ENCODE results near the gene SOWAHA. TPM values are rescaled to one million over a fixed set of nuclear protein-coding genes. Genes with fewer than 3 reads are reported as not detected.

Gene SOWAHA
- total and polyA plus RNA-seq, 2 of the 4 experiments (the other 2 are of a cell fraction), result 0.03 TPM; not detected in 1

GRCh38 chr5:132774896-132775295, 38.2 kb upstream of the SOWAHA start:
- H4K8ac ChIP-seq (ENCODE audit: low read depth in 2 of 2, low read length in 2 of 2), result no peak overlapping the region
- POLR2A ChIA-PET (ENCODE audit: unreplicated experiment), result no interaction called here
- no peak overlapping the region for H2AFZ ChIP-seq (replicated peaks; ENCODE audit: low read length, poor library complexity)
- no peak overlapping the region for H2BK15ac ChIP-seq (ENCODE audit: low read depth, low read length)
- H4K20me1 ChIP-seq (ENCODE audit: insufficient read depth, low read length), result peaks cover 48% of the 10 kb centered on the region
- no peak for ATAC-seq (ENCODE audit: low read depth)
- H3K4ac ChIP-seq (ENCODE audit: low read depth, low read length), result no peak overlapping the region
- TF ChIP-seq MXI1 (IDR thresholded peaks at IDR 0.05; ENCODE audit: borderline replicate concordance, low read depth, low read length) (no peak), NFE2L2 (IDR thresholded peaks at IDR 0.05; ENCODE audit: low read depth, low read length) (no peak), USF2 (IDR thresholded peaks at IDR 0.05; ENCODE audit: low read depth, low read length) (no peak), CHD1 (IDR thresholded peaks at IDR 0.05; ENCODE audit: low read depth, low read length) (no peak), RAD21 (IDR thresholded peaks at IDR 0.05; ENCODE audit: low read length) (no peak), SMC3 (IDR thresholded peaks at IDR 0.05; ENCODE audit: low read depth, low read length) (no peak), CTCF (conservative IDR thresholded peaks at IDR 0.05; ENCODE audit: low read depth, low read length) (no peak), BHLHE40 (IDR thresholded peaks at IDR 0.05; ENCODE audit: low read depth, low read length) (no peak), MAFK (IDR thresholded peaks at IDR 0.05; ENCODE audit: low read depth, low read length) (no peak), FOS (IDR thresholded peaks at IDR 0.05; ENCODE audit: low read depth, low read length) (no peak), POLR2A (IDR thresholded peaks at IDR 0.05; ENCODE audit: low read depth, low read length) (no peak), RCOR1 (IDR thresholded peaks at IDR 0.05; ENCODE audit: insufficient replicate concordance, low read length) (no peak), ELK1 (IDR thresholded peaks at IDR 0.05; ENCODE audit: borderline replicate concordance, low read depth, low read length) (no peak), CEBPB (IDR thresholded peaks at IDR 0.05; ENCODE audit: low read depth, low read length) (no peak), MAZ (IDR thresholded peaks at IDR 0.05; ENCODE audit: borderline replicate concordance, low read depth, low read length) (no peak), RFX5 (IDR thresholded peaks at IDR 0.05; ENCODE audit: low read depth, low read length) (no peak)
- H3K36me3 ChIP-seq (ENCODE audit: control insufficient read depth, insufficient read depth, low read length), result no peaks in the 10 kb centered on the region
- H3K9me3 ChIP-seq (ENCODE audit: control insufficient read depth, insufficient read depth, low read length), result no peaks in the 10 kb centered on the region
- no peak overlapping the region for H2BK20ac ChIP-seq (ENCODE audit: low read depth, low read length)
- intact Hi-C loops (cut with micrococcal nuclease) (no loop called here), dilution Hi-C loops (cut with HindIII; ENCODE audit: low sequenced_read_pairs, unreplicated experiment) (no loop called here), in situ Hi-C loops (cut with MboI; ENCODE audit: low sequenced_read_pairs) (no loop called here)
- H3K4me1 ChIP-seq (ENCODE audit: control insufficient read depth, insufficient read depth, low read length), result peaks cover 19% of the 10 kb centered on the region
- no peak overlapping the region for H2BK120ac ChIP-seq (ENCODE audit: low read depth, low read length)
- no peak for DNase-seq
- H3K23ac ChIP-seq (ENCODE audit: low read depth, low read length), result peak overlapping the region; percentile 37; the same call in 1 of the 2 replicates
- no peaks in the 10 kb centered on the region for H3K27me3 ChIP-seq (ENCODE audit: control insufficient read depth, insufficient read depth, low read length)
- no peak overlapping the region for H3K4me3 ChIP-seq (ENCODE audit: insufficient read depth, low read depth, low read length)
- 0 out of 2 replicates have a peak overlapping the region, but pooled peaks have one; percentile 18 for H2AK5ac ChIP-seq (ENCODE audit: low read depth, low read length)
- H3K56ac ChIP-seq (ENCODE audit: extremely low read depth, insufficient read depth, low read length), result no peak overlapping the region
- no CpG with 5 or more reads among the region's 5 CpGs for WGBS, 2 experiments (ENCODE audit: extremely low coverage in 2 of 2, insufficient read length in 1 of 2)
- no TSS peak for BruUV-seq (replicated peaks)
- H3K14ac ChIP-seq (replicated peaks; ENCODE audit: low read depth, low read length), result no peak overlapping the region
- H2AK9ac ChIP-seq (replicated peaks; ENCODE audit: low read depth, low read length, poor library complexity), result no peak overlapping the region
- H4K5ac ChIP-seq (ENCODE audit: low read depth, low read length), result no peak overlapping the region
- no peak overlapping the region for H2BK5ac ChIP-seq (ENCODE audit: low read depth, low read length, poor library complexity, severe bottlenecking)
- H3K9me1 ChIP-seq (ENCODE audit: insufficient read depth, low read length), result peaks cover 44% of the 10 kb centered on the region
- no peak overlapping the region for H3K4me2 ChIP-seq (ENCODE audit: low read depth, low read length)
- H4K91ac ChIP-seq (ENCODE audit: insufficient read depth, low read depth, low read length), result no peak overlapping the region
- CTCF ChIA-PET, result interaction anchor here (0.5 to 1.9 kb wide), 4 partner anchors 10 to 1241 kb away, joined by 3 to 6 read pairs (median 4); no protein-coding TSS in a partner anchor
- H3K27ac ChIP-seq (ENCODE audit: insufficient read depth, low read length), result no peak overlapping the region
- H3K79me1 ChIP-seq (ENCODE audit: low read depth in 1 of 2, low read length in 2 of 2), result peaks cover 27 to 72% of the 10 kb centered on the region in 2 experiments
- H3K18ac ChIP-seq (ENCODE audit: low read depth, low read length), result no peak overlapping the region
- no peak overlapping the region for H3K9ac ChIP-seq (ENCODE audit: low read depth, low read length)
